HG03060 (cell line): ENCODE measurements around the gene S100B.

Source experiments
- ATAC-seq: cut with Tn5 transposase; IDR thresholded peaks from one replicate; pipeline ENCODE4 v1.9.1; 2021; ENCODE audit warnings: low read depth, moderate number of reproducible peaks; ENCODE audit not compliant: unreplicated experiment

The S100B gene

DNA sequence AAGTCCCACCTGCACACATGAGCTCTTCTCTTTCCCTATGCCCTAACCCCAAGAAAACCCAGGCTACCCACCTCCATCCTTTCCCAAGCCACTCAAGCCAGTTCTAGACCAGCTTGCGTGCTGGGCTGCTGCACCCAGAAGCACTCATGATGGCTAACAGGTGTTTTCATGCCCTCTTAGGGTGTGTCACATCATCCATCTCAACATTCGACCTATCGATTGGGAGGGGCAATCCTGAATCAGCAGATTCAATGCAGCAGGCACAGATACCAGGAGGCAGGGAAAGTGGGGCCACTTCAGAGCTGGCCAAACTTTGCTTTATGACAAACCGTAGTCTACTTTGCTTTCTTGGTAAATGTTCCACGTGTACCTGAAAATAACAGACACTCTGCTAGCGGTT, 24.0 kb upstream of the S100B start:
- no peak for ATAC-seq

DNA sequence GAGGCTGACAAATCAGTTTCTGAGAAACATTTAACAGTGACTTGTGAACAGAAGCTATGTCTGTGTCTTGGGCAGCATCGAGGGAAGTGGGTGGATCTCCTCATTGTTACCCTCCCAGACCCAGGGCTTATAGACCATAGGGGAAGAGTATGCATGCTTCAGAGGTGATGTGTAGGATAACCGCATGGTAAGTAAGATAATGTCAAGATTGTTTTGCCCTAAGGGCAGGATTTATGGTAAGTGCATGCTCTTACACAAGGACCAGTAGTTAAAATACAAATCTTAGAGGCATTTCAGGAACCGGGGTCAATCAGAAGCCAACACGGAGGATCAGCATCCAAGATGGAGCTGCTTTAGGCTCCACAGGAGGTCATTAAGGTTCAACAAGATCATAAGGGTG, 22.8 kb upstream of the S100B start:
- no peak for ATAC-seq

DNA sequence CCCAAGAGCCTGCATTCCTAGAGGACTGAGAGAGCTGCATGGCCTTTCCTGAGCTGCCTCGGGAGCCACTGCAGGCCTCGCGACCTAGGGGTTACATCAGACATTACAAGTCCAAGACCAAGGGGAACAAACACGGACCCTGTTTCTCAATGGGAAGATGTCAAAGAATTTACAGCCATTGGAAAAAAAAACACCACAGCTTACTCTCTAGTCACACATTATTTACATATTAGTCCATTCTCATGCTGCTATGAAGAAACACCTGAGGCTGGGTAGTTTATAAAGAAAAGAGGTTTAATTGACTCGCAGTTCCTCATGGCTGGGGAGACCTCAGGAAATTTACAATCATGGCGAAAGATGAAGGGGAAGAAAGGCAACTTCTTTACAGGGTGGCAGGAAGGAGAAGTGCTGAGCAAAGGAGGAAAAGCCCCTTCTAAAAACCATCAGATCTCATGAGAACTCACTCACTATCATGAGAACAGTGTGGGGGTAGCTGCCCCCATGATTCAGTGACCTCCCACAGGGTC, 22.2 kb upstream of the S100B start:
- no peak for ATAC-seq

DNA sequence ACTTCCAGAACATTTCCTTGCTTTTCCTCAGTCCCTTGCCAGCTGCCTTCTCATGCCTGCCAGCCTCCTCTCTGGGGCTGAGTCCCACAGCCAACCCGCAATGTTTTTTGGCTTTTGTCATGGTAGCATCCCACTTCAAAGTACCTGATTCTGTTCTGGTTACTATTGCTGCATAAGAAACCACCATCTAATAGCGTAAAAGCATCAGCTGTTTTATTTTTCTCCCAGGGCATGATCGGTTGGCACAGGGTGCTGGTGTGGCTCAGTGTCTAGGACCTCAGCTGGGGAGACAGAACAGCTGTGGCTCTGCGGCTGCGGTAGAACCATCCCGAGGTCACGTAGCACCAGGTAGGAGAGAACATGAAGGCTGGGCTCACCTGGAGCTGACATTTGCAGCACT, 21.7 kb upstream of the S100B start:
- ATAC-seq: no peak

DNA sequence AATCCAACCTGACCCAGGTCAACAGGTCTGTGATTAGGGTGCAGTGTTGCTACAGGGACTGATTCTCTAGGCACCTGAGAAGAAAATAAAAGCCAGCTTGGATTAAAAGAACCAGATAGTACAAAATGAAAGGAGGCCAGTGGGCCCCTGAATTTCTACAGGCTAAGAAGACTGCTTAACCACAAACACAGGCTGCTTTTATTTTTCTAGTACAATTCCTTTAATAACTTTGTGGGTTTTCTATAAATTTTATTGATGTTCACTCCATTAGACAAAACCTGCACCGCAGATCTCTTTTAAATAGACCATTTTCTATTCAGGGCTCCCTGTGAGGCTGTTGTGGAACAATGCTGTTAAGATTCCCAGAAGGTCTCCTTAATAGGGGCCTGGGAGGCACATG, 20.9 kb upstream of the S100B start:
- ATAC-seq: no peak

DNA sequence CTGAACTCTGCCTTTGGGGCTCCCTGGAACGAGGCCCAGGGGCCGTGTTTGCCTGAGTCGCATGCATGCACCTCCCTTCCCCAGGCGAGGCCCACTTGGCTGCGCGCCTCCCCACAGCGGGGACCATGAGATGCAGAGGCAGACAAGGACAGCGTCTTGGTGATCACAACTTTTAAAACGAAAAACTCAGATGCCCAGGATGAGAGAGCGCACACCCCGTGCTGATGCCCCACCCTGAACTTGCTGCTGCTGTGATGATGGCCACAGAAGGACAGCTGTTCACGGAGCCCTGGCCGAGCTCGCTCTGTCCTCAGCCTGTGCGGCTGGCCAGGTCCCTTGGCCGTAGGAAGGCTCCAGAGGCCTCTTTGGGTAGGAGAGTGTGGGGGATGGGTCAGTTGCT, 19.2 kb upstream of the S100B start:
- ATAC-seq: no peak

DNA sequence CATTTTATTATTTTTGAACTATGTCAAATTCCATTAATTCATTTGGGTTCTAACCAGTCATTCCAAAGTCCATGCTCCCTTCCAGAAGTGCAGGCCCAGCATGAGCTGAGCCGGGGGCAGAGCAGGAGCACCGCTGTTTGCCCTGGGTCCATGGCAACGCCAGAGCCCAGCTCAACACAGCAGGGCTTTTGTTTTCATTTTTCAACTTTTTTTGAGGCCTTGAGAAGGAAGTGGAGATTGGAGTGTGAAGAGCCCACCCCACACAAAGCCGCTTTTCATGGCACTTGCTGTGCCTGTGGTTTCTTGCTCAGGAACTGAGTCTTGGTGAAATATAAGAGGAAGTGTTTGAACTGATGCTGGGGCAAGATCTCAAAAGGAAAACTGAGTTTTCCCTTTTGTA, 17.3 kb upstream of the S100B start:
- ATAC-seq: no peak

DNA sequence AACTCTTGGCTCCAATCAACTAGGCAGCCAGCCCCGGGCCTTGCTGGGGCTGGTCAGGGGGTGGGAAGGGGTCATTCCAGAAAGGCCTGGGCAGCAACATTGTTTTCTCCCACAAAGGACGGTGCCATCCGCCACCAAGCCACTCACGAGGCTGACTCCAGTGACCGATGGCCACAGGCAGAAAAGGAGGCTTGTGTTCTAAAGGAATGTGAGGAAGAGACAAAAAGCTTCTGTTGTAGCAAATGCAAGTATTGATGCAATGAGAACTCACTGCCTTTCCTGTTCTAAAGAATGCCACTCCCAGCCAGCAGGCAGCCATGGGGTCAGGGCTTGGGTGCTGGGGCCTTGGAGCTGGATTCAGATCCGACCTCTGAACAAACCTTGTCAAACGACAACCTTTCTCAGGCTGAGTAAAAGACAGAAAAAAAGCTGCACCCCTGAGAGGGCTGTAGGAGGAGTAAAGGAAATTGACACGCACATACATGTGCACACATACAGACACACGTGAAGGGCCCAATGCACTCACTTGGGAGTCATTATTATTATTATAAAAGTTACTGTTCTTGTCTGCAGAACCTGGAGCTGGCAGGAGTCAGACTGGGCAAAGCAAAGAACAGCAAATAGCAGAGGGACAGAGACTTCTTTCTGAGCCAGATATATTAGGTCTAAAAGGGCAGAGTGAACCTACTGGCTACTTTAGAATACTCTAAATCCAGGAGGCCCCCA, 16.7 kb upstream of the S100B start:
- no peak for ATAC-seq

DNA sequence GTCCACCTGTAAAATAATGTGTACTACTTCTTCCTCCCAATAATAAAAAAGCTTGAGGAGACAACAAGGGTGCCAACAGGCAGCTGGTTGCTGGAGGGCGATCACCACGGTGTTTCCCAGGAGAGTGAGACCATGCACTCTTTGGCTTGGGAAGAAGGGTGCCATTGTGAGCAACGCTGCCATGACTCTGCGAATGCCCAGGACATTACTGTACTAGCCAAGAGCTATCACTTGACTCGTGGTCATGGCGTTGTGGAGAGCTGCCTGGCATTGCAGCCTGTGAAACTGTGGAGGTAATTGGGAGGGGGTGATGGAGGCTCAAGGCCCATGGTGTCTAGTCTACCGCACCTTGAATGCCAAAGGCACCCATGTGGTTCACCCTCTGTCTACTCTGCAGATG, 16.0 kb upstream of the S100B start:
- ATAC-seq: no peak

DNA sequence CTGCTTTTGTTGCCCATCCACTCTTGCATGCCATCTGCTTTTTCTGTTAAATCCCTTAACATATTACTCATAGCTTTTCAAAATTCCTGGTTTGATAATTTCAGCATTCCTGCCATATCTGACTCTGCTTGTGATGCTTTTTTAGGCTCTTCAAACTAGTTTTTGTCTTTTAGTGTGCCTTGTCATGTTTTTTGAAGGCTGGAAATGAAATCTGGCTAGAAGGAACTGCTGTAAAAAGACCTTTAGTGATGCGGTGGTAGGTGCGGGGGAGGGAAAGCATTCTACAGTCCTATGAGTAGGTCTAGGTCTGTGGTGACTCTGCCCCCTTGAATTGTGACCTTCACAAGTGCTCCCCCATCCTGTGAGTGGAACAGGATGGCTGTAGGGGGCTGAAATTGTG, 15.0 kb upstream of the S100B start:
- ATAC-seq: no peak

DNA sequence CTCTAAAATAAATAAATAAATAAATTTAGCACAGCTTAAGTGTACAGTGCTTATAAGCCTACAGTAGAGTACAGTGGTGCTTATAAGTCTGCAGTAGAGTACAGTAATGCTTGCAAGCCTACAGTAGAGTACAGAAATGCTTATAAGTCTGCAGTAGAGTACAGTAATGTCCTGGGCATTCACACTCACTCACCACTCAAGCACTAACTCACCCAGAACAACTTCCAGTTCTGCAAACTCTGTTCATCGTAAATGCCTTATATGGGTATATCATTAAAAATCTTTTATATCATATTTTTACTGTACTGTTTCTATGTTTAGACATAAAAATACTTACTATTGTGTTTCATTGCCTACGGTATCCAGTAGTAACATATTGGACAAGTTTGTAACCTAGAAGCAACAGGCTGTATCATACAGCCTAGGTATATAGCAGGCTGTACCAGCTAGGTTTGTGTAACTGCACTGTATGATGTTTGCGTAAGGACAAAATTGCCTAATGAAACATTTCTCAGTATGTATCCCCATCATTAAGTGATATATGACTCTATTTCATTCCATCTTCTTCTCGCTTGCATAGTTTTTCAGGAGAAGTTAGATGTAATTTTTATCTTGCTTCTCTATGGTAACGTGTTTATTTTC, 14.0 kb upstream of the S100B start:
- ATAC-seq: no peak

DNA sequence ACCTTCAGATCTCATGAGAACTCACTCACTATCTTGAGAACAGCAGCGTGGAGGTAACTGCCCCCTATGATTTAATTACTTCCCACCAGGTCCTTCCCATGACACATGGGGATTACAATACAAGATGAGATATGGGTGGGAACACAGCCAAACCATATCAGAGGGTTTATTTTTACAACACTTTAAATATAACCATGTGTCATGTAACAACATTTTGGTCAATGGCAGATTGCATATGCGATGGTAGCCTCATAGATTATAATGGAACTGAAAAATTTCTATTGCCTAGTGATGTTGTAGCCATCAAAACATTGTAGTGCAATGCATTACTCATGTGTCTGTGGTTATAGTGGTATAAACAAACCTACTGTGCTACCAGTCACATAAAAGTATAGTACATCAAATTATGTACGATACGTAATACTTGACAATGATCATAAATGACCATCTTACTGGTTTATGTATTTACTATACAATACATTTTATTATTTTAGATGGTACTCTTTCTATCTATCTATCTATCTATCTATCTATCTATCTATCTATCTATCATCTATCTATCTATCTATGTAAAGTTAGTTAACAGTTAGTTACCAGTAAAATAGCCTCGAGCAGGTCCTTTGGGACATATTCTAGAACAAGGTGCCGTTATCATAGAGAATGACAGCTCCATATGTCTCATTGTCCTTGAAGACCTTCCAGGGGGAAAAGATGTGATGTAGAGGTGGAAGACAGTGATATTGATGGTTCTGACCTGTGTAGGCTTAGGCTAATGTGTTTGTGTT, 12.6 kb upstream of the S100B start:
- no peak for ATAC-seq

DNA sequence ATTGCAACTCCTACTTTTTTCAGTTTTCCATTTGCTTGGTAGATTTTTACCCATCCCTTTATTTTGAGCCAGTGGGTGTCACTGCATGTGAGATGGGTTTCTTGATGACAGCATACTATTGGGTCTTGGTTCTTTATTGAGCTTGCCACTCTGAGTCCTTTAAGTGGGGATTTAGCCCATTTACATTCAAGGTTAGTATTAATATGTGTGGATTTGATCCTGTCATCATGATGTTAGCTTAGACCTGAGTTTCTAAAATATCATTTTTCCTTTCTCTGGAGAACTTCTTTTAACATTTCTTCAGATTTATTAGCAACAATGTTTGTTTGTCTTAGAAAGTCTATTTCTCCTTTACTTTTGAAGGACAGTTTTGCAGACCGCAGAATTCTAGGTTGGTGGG, 11.8 kb upstream of the S100B start:
- ATAC-seq: no peak

DNA sequence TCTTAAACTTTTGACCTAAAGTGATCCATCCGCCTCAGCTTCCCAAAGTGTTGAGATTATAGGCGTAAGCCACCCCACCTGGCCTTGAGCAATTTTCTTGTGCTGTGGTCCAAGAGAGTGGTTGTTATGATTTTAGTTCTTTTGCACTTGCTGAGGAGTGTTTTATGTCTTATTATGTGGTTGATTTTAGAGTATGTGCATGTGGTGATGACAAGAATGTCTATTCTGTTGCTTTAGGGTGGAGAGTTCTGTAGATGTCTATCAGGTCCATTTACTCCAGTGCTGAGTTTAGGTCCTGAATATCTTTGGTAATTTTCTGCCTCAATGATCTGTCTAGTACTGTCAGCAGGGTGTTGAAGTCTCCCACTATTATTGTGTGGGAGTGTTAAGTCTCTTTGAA, 11.2 kb upstream of the S100B start:
- ATAC-seq: no peak

DNA sequence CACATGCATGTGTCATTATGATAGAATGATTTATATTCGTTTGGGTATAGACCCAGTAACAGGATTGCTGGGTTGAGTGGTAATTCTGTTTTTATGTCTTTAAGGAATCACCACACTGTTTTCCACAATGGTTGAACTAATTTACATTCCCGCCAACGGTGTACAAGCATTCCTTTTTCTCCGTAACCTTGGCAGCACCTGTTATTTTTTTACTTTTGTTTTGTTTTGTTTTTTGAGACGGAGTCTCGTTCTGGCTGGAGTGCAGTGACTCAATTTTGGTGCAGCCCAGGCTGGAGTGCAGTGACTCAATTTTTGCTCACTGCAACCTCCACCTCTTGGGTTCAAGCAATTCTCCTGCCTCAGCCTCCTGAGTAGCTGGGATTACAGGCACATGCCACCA, 8.5 kb upstream of the S100B start:
- ATAC-seq: no peak

DNA sequence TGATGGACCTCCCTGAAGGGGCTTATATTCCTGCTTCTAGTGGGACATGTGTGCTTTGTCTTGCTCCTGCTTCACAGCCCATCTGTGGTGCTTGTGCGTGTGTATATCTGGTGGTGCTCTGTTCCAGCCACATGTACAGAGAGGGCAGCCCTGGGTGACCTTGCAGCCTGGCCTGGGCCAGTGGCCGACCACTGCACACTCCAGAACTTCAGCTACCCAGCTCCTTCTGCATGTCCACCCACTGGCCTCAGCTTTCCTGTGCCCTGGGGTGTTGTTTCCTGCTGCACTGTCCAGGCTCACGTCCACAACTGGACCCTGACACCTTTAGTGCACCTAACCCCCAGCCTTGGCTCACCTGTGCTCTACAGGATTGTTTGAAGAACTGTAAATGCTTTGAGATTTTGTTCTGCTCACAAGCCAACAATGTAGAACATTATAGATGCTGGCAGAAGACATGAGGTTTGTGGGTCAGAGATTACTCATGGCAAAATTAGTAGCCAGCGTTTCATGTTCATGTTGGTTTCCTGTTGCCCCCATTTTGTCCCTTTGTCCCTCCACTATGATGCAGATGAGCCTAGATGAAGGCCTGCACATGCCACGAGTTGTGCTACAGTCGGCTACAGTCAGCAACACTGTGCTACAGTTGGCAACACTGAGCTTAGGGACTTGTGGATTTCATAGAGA, 5.3 kb upstream of the S100B start:
- ATAC-seq: no peak

DNA sequence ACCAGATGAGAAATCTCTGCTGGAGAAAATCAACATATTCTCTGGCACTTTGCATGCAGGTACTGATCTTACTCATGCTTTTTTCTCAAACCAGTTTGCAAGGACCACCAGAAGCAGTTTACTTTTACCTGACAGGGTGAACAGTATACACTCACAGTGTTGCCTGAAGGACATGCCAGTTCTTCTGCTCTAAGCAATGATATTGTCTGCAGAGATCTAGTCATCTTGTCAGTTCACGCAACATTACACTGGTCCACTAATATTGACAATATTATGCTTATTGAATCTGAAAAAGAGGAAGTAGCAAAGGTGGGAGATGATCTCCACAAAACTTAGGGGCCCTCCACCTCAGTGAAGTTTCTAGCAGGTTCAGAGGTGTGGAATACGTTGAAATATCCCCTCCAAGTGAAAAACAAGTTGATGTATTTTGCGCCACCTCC, 3.8 kb upstream of the S100B start:
- no peak for ATAC-seq

DNA sequence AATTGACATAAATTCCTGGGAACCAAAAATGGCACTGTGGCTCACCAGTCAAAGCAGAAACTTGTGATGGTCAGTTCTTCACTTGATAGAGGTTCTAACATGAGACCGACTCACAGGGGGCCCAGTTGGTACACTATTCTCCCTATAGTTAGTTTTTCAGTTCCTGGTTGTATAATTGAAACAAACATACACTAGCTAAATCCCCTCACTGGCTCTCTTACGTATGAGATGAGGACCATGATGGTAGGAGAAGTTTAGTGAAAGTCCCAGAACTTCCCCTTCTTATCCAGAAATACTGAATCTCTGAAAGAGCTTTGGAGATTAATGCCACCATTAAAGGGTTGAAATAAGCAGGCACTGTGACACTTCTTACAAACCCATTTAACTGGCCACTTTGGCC, 2.8 kb upstream of the S100B start:
- ATAC-seq: no peak

DNA sequence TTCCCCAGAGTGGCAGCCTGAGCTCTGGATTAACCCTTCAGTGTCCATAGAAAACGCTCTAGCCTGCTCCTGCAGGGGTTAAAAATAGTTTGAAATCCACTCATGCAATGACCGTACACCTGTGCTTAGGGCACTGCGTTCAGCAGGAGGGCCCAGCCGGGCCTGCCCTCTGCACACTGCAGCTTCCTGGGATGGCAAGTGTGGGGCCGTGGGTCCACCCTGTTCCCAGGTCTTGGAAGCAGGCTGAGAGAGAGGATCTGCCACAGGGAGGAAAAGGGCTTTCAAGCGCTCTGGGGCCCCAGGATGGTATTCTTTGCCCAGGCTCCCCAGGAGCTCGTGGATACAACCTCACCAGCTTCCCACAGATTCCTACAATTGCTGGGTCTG, 1.5 kb upstream of the S100B start:
- ATAC-seq: no peak

DNA sequence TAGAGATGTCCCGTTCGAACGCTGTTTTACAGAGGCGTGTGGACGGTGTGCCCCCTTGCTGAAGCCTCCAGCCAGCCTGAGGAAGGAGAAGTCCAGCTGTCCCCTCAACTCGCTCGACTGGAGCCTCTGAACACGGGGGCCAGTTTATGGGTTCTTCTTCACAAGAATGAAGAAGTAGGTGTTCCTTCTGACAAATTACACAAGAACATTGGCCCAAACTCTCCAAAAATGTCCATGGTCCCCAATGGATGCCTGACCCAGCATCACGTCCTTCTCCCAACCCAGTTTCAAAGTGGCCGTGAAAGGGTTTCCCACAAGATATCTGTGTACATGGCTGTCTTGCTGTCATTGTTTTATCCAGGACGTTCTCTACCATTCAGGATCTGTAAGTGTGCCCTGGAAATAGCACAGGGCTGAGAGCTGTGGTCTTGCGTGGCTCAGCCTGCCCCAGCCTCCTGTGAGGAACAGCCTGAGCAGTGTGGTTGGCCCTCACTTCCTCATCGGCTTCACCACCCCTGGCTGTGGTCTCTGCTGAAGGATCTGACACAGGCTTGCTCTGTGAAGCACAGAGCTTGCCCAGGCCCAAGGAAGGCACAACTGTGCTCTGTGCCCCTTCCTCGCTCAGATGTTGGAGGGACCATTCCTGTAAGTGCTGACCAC, 1.0 kb upstream of the S100B start:
- no peak for ATAC-seq
